HG02571 (cell line): ENCODE measurements around the gene NAGLU.

ENCODE experiments used
- ATAC-seq: cut with Tn5 transposase; IDR thresholded peaks from one replicate; pipeline ENCODE4 v1.9.1; 2021; ENCODE audit warnings: mild to moderate bottlenecking, moderate library complexity; ENCODE audit not compliant: unreplicated experiment

The NAGLU gene

DNA sequence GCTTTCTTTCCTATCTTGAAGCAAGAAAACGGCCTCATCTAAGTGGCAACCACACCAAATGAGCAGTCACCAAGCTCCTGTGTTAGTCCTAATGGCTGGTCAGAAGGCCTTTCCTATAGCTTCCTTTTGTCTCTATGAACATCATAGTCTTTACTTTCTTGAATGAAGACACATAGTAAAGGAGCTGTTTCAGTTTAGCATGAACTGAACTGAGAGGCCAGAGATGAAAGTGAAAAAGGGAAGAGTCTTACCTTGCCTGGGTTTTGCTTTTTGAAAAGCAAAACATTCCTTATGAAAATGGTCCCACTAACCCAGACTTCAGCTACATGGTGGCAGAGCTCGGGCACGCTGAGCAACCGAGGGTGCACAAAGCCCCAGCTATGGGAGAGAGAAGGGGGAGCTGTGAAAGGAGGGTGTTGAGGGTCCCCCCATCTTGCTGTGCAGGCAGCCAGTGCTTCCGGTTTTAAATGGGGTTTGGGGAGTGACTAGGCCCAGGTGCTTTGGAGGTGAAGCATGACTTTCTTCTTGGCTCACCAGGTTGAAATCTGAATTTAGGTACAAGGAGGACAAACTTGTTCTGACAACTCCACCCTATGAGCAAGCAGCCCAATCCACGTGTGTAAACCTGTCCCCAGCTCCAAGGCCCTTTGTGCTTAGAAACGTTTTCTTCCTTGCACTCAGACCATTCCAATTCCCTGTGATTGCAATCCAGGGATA lies 50.6 kb downstream of the NAGLU start:
- ATAC-seq: no peak

- ATAC-seq: no peak
Measured at GRCh38 chr17:42590886-42591285, 54.8 kb downstream of the NAGLU start.

DNA sequence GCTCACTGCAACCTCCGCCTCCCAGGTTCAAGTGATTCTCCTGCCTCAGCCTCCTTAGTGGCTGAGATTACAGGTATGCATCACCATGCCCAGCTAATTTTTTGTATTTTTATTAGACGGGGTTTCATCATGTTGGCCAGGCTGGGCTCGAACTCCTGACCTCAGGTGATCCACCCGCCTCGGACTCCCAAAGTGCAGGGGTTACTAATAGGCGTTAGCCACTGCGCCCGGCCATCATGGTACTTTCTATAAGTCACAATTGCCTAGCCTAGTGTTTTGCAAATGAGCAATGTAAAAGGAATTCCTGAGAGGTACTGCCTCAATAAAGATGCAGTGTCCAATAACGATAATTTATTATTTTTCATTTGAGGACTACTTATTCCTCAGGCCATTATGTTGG lies 55.4 kb downstream of the NAGLU start:
- no peak for ATAC-seq
